ENCODE results near the gene CMIP. TPM values are rescaled to one million over a fixed set of nuclear protein-coding genes. Genes with fewer than 3 reads are reported as not detected.

CMIP gene
- polyA plus RNA-seq, 1 of the 3 experiments (the other 2 are of a cell fraction): 5.4 TPM

DNA sequence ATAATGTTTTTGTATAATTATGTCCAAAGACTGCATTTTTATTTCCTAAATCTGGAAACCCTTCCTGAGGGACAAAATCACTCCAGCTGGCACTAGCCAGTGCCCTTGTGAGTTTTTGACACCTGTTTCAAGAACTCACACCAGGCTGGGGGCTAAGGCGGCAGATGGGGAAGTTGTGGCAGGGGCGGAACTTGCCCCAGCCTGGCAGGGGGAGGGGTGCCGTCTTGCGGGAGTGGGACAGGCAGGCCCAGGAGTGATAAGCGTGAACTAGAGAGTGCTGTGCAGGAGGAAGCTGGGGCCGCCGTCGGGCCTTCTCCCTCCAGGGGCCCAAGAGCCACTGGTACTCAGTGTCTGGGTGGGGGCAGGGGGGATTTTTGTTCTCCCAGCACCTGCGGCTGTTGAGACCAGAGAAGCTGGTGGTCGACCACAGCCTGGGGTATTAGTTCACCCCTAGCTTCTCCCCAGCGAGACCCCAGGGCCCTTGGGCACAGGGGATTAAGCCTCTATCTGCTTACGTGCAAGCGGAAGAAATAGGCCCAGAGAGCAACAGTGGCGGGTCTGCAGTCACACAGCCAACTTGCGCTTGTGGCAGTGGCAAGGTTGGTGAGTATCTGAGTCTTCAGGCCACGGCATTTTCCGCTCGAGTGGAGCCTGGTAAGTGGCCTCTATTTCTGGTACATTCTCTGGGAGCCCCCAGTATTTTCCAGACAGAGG is 294.3 kb downstream of the CMIP start:
- ChIA-PET POLR2A (no interaction called here), CTCF (interaction anchor here (0.6 to 6.3 kb wide), 9 partner anchors 9 to 735 kb away, joined by 3 to 51 read pairs (median 5); no protein-coding TSS in a partner anchor)
- H3K36me3 ChIP-seq (replicated peaks in 1 of 2; ENCODE audit: control insufficient read depth in 1 of 2, insufficient read depth in 2 of 2, low read length in 1 of 2): no peaks in the 10 kb centered on the region

More for the DNA sequence above, 294.3 kb downstream of the CMIP start:
- H4K20me1 ChIP-seq (ENCODE audit: insufficient read depth): no peaks in the 10 kb centered on the region
- no peaks in the 10 kb centered on the region for H3K79me2 ChIP-seq (ENCODE audit: insufficient read depth)
- H2AFZ ChIP-seq (ENCODE audit: low read depth): no peak overlapping the region
- no peak overlapping the region for H3K9ac ChIP-seq
- DNase-seq: no peak
- H3K27me3 ChIP-seq (ENCODE audit: insufficient read depth): no peaks in the 10 kb centered on the region; the same call in 1 of the 2 replicates
- no peaks in the 10 kb centered on the region for H3K9me2 ChIP-seq
- WGBS (ENCODE audit: low lambda C conversion rate): 64% methylated on average over 15 of the region's 18 CpGs
- no peak overlapping the region for H3K27ac ChIP-seq (ENCODE audit: low read depth in 2 of 2, low read length in 1 of 2)
- H3K9me3 ChIP-seq: no peaks in the 10 kb centered on the region
- H3K4me3 ChIP-seq (ENCODE audit: low read depth in 2 of 2, low read length in 1 of 2): no peak overlapping the region
- TF ChIP-seq FOXM1 (IDR thresholded peaks at IDR 0.05; ENCODE audit: low read depth) (no peak), POLR2AphosphoS5 (IDR thresholded peaks at IDR 0.05; ENCODE audit: low read depth, low read length) (no peak), RXRA (IDR thresholded peaks at IDR 0.05; ENCODE audit: borderline replicate concordance, low read depth) (no peak), NFIC (IDR thresholded peaks at IDR 0.05; ENCODE audit: borderline replicate concordance) (no peak), USF2 (IDR thresholded peaks at IDR 0.05; ENCODE audit: borderline replicate concordance, low read depth, low read length) (no peak), PBX3 (IDR thresholded peaks at IDR 0.05) (no peak), CHD2 (IDR thresholded peaks at IDR 0.05; ENCODE audit: low read length, partially characterized antibody) (no peak), SMC3 (IDR thresholded peaks at IDR 0.05; ENCODE audit: low read depth, low read length) (no peak), YY1 (IDR thresholded peaks at IDR 0.05; ENCODE audit: low read depth) (no peak), ZBTB33 (IDR thresholded peaks at IDR 0.05; ENCODE audit: borderline replicate concordance, low read depth) (no peak), TAF1 (IDR thresholded peaks at IDR 0.05; ENCODE audit: borderline replicate concordance, low read depth, low read length) (no peak), IRF3 (IDR thresholded peaks at IDR 0.05; ENCODE audit: low read depth, low read length) (no peak), MEF2A (IDR thresholded peaks at IDR 0.05; ENCODE audit: borderline replicate concordance, low read depth) (no peak)
- TF ChIP-seq, protein P1, sequence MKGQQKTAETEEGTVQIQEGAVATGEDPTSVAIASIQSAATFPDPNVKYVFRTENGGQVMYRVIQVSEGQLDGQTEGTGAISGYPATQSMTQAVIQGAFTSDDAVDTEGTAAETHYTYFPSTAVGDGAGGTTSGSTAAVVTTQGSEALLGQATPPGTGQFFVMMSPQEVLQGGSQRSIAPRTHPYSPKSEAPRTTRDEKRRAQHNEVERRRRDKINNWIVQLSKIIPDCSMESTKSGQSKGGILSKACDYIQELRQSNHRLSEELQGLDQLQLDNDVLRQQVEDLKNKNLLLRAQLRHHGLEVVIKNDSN (IDR thresholded peaks at IDR 0.05; ENCODE audit: borderline replicate concordance, low read depth): no peak
- H3K4me1 ChIP-seq (ENCODE audit: control insufficient read depth in 1 of 2, insufficient read depth in 2 of 2, low read depth in 1 of 2, low read length in 1 of 2): peaks cover 0 to 4% of the 10 kb centered on the region in 2 experiments; a peak in 1 of 4 replicates
- H3F3A ChIP-seq (replicated peaks; ENCODE audit: insufficient read depth): no peaks in the 10 kb centered on the region
- no peak overlapping the region for H3K4me2 ChIP-seq

All from SK-N-SH (cell line).